GM13976 (cell line): ENCODE measurements around the gene SYCP2.

ENCODE experiments used
- DNase-seq: peaks from one replicate; pipeline ENCODE4 v3.0.0; 2012; ENCODE audit warnings: low spot score
- CTCF ChIP-seq: IDR thresholded peaks from 2 replicates; pipeline ENCODE4 v1.5.1; 2012; ENCODE audit warnings: borderline replicate concordance, mild to moderate bottlenecking; ENCODE audit not compliant: insufficient read depth; ENCODE audit errors: extremely low read depth, missing control alignments, control extremely low read depth
- in situ Hi-C: fragments of 300-500 bp; cut with MboI; formaldehyde crosslinking; loops from one replicate; pipeline ENCODE4 v1.12.0; 2022; ENCODE audit warnings: low sequenced_read_pairs, mixed read lengths, inconsistent platforms; ENCODE audit not compliant: unreplicated experiment

The SYCP2 gene

DNA sequence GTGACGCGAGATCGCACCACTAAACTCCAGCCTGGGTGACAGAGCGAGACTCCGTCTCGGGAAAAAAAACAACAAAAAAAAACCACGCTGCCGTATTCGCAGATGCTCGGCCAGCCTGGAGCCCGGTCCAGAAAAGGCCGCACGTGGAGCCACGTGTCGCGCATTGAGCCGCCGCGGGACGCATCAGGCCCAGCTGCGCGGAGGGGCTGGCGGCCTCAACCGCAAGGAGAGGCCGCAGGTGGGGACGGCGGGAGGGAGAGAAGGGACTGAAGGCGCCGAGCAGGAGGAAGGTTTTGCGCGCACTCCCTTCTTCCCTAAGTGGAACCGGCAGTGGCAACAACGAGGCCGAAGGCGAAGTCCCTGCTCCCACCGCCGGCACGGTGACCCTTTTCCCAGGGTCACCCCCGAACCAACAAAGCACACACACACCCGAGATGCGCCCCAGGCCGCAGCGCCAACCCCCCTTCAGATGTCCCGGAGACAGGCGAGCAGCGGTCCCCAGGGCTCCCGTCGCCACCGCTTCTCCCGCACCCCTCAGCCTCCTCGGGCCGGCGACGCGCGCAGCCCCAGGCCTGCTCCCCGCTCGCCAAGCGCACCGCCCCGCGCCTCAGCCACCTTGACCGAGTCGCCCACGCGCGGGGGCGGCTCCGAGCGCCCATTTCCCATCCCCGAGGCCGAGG, 681 bp downstream of the SYCP2 start:
- no peak for TF ChIP-seq CTCF

DNA sequence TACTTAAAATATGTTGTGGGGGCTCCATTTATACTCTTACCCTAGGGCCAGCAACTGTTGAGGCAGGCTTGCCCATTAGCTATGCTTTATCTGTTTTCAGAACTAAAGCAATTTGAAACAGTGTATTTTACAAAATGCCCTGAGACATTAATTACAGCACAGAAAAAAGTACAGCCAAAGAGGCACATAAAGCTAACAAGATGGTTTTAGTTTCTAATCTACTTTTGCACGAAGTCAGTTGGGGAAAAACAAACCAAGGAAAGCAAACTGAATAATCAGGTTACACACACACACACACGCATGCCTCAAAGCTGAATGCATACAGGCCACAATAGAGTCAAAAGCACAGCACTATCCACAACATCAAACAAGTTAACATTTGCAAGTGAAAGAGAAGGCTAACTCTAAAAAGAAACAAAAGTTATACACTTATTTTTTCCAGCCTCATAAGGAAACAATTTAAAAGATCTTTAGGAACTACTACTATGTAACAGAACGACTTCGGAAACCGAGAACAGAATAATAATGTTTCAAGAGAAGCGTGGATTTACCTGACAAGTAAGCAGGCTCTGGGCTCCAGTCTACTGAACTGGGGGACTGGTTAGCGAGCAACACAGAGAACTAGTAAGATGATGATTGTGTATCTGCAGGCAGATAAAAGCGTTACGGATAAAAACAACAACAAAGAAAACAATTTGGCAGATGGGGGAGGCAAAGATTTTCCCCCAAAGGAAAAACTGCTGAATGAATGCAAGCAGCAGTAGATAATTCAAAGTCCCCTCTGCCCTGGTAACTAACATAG, 1.7 kb downstream of the SYCP2 start:
- no peak for DNase-seq

More for the DNA sequence above, 681 bp downstream of the SYCP2 start:
- DNase-seq = no peak
- in situ Hi-C loops = no loop called here

GRCh38 chr20:59925899-59926298, 7.5 kb downstream of the SYCP2 start:
- no peak for DNase-seq
- in situ Hi-C loops = no loop called here
- no peak for TF ChIP-seq CTCF

More for the DNA sequence above, 1.7 kb downstream of the SYCP2 start:
- in situ Hi-C loops = no loop called here
- no peak for TF ChIP-seq CTCF

DNA sequence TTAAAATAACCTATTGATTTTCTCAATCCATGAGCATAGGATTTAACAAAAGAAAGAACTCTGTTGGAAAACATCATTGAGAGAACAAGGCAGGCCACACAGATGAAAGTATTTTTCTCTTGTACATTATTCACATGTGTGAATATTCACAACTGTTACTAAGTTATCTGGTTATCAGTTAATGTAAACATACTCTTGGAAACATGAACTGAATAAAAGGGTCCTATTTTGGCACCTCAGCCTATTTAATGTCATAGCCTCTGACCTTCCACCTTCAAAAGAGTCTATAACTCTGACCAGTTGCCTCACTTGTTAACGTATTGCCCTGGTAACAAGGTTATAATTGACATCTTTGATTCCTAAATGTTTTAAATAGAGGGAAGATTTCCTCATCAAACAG, 8.1 kb downstream of the SYCP2 start:
- TF ChIP-seq CTCF = no peak
- no peak for DNase-seq
- in situ Hi-C loops = no loop called here

- DNase-seq = no peak
- in situ Hi-C loops = no loop called here
- TF ChIP-seq CTCF = no peak
Measured at GRCh38 chr20:59923514-59923913, 9.9 kb downstream of the SYCP2 start.

DNA sequence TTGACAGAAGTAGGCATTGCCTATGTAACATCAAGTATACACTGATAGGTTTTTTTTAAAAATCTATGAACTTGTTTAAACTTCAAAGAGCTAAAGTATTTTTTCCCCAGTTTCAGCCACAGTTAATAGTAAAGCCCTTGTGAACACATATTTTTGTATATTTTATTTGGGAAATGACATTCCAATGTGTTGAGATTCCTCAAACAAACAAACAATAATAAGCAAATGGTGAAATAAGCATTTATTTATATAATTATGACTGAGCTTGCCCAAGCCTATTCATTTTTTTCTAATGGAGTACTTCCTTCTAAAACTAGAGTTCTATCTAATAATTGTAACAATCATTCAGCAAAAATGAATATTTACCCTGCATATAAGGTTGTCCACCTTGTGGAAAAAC, 12.5 kb downstream of the SYCP2 start:
- in situ Hi-C loops = no loop called here
- TF ChIP-seq CTCF = no peak
- DNase-seq = no peak
